HepG2 (cell line): ENCODE data around the gene OR2F2.

Experiments used
- CTCF ChIP-seq: sonication (generic); formaldehyde crosslinking; IDR thresholded peaks from 2 replicates; pipeline ENCODE4 v1.5.0; 2020; ENCODE audit warnings: mild to moderate bottlenecking, missing genetic modification reagents, moderate library complexity
- KDM5A ChIP-seq: fragments of 200-600 bp; sonication (generic); IDR thresholded peaks from 2 replicates; pipeline ENCODE4 v1.7.0; 2018; ENCODE audit warnings: antibody characterized with exemption, mild to moderate bottlenecking, low read length, borderline replicate concordance
- NONO ChIP-seq, 2 experiments: fragments of 450-650 bp in 1 of 2; sonication (generic) in 1 of 2; formaldehyde crosslinking in 1 of 2; IDR thresholded peaks in 1 of 2; conservative IDR thresholded peaks in 1 of 2; 2 replicates each; pipeline versions ENCODE4 v1.6.1 to v1.8.0; 2017 to 2022; ENCODE audit warnings: mild to moderate bottlenecking in 1 of 2, missing genetic modification reagents in 1 of 2, moderate library complexity in 1 of 2
- ZNF282 ChIP-seq: fragments of 450-650 bp; IDR thresholded peaks from 2 replicates; pipeline ENCODE4 v1.6.1; 2018; ENCODE audit not compliant: partially characterized antibody

GRCh38 chr7:143889068-143889467, 46.0 kb upstream of the OR2F2 start:
- TF ChIP-seq CTCF (CRISPR knock-in tag) (no peak), ZNF282 (no peak), KDM5A (no peak), NONO (IDR thresholded peaks at IDR 0.05) (no peak), NONO (CRISPR knock-in tag; conservative IDR thresholded peaks at IDR 0.05) (no peak)
